PFSK-1 (cell line): Measurements from ENCODE around the gene BAHCC1.

Source experiments
- FOXP2 ChIP-seq: optimal IDR thresholded peaks from 2 replicates; pipeline ENCODE3; 2011; ENCODE audit warnings: borderline replicate concordance, control low read depth, inconsistent platforms; ENCODE audit not compliant: insufficient read depth; ENCODE audit errors: extremely low read length, extremely low read depth
- POLR2AphosphoS5 ChIP-seq: IDR thresholded peaks from 2 replicates; pipeline ENCODE4 v1.6.1; 2012; ENCODE audit warnings: low read depth, mild to moderate bottlenecking, control low read depth, low read length, moderate library complexity
- SIN3A ChIP-seq: IDR thresholded peaks from 2 replicates; pipeline ENCODE4 v1.6.1; 2012; ENCODE audit warnings: mild to moderate bottlenecking, low read length, moderate library complexity, borderline replicate concordance; ENCODE audit not compliant: insufficient read depth
- TAF1 ChIP-seq: IDR thresholded peaks from 2 replicates; pipeline ENCODE4 v1.6.1; 2012; ENCODE audit warnings: low read length, control low read depth, borderline replicate concordance; ENCODE audit not compliant: insufficient read depth
- TF ChIP-seq, protein P1 (sequence below), 2 experiments: IDR thresholded peaks; 2 replicates each; pipeline versions ENCODE4 v1.6.1 to v1.8.0; 2011 to 2012; ENCODE audit warnings: low read depth in 2 of 2, low read length in 2 of 2, control low read depth in 1 of 2, inconsistent platforms in 1 of 2, mild to moderate bottlenecking in 1 of 2, moderate library complexity in 1 of 2; ENCODE audit not compliant: insufficient read depth in 1 of 2

BAHCC1 gene

GRCh38 chr17:81387100-81388090 lies 7.9 kb upstream of the BAHCC1 start:
- TF ChIP-seq TAF1 (no peak), FOXP2 (no peak), SIN3A (no peak), POLR2AphosphoS5 (no peak)
- TF ChIP-seq, protein P1, sequence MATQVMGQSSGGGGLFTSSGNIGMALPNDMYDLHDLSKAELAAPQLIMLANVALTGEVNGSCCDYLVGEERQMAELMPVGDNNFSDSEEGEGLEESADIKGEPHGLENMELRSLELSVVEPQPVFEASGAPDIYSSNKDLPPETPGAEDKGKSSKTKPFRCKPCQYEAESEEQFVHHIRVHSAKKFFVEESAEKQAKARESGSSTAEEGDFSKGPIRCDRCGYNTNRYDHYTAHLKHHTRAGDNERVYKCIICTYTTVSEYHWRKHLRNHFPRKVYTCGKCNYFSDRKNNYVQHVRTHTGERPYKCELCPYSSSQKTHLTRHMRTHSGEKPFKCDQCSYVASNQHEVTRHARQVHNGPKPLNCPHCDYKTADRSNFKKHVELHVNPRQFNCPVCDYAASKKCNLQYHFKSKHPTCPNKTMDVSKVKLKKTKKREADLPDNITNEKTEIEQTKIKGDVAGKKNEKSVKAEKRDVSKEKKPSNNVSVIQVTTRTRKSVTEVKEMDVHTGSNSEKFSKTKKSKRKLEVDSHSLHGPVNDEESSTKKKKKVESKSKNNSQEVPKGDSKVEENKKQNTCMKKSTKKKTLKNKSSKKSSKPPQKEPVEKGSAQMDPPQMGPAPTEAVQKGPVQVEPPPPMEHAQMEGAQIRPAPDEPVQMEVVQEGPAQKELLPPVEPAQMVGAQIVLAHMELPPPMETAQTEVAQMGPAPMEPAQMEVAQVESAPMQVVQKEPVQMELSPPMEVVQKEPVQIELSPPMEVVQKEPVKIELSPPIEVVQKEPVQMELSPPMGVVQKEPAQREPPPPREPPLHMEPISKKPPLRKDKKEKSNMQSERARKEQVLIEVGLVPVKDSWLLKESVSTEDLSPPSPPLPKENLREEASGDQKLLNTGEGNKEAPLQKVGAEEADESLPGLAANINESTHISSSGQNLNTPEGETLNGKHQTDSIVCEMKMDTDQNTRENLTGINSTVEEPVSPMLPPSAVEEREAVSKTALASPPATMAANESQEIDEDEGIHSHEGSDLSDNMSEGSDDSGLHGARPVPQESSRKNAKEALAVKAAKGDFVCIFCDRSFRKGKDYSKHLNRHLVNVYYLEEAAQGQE (IDR thresholded peaks at IDR 0.05; ENCODE audit: insufficient read depth in 1 of 2, low read depth in 2 of 2, low read length in 2 of 2), result no peak

DNA sequence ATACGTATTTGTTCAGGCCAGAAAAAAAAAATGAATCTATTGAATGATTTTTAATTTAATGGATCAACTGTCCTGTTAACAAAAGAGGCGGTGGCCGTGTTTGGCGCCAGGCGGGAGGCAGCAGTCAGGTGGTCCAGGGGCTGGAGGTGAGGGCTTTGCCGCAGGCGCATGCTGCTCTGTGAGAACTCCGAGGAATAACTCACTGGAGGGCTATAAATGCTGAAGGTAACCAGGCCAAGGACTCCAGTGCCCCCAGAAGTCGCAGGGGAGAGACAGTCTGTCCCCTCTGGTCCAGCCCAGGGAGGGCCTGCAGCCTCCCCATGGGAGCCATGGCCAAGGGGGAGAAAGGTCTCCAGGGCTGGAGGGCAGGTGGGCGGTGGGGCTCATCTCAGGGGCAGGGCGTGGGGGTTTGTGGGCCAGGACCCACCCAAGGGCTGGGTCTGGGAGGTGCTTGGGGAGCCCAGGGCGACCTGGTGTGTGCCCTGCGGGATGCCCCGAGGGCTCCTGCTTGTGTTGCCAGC lies 7.1 kb upstream of the BAHCC1 start:
- TF ChIP-seq POLR2AphosphoS5 (no peak), TAF1 (no peak), SIN3A (no peak), FOXP2 (no peak)
- TF ChIP-seq, protein P1 (IDR thresholded peaks at IDR 0.05; ENCODE audit: insufficient read depth in 1 of 2, low read depth in 2 of 2, low read length in 2 of 2), result no peak

DNA sequence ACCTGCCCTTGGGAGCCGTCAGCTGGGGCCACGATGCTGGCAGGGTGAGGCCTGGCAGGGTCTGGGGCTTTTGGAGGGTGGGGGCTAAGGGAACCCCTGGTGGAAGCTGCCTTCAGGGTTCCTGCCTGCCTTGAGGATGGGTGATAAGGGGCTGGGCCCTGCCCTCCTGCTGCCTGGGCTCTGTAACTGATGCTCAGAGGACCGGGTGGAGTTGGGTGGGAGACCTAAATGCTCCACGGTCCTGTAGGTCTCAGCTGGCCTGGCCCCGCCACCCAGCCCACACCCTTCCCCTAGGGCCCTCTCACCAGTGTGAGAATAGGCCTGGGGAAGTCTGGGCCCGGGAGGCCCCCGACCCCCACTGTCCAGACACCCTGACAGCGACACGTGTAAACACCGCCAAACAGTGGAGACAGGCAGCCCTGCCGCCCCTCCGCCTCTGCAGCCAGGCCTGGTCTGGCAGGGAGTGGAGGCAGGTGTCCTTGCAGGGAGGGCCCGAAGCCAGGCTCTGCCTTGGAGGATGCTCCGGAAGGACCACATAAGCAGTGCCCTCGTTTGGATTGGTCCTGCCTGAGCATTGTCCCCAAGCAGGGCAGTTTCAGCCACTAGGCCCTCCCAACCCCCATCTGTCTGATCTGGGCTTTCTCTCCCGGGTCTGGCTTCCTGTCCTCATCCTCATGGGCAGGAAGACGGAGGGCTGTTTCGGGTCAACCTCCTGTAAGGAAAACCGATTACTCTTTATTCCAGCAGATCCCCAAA lies 6.5 kb upstream of the BAHCC1 start:
- TF ChIP-seq SIN3A (no peak), FOXP2 (no peak), TAF1 (no peak), POLR2AphosphoS5 (peak; percentile 78)
- TF ChIP-seq, protein P1 (IDR thresholded peaks at IDR 0.05; ENCODE audit: insufficient read depth in 1 of 2, low read depth in 2 of 2, low read length in 2 of 2), result 0 out of 4 replicates have a peak, but pooled peaks of 1 of the 2 experiments have one; percentile 58

- TF ChIP-seq, protein P1 (IDR thresholded peaks at IDR 0.05; ENCODE audit: insufficient read depth in 1 of 2, low read depth in 2 of 2, low read length in 2 of 2), result no peak
- TF ChIP-seq FOXP2 (no peak), SIN3A (no peak), TAF1 (no peak), POLR2AphosphoS5 (no peak)
Measured at GRCh38 chr17:81389585-81389984, 5.7 kb upstream of the BAHCC1 start.
